Stimulated activated naive B cell treated with anti-CD40 and anti-IgM and Interleukin-4, amounts not matched to agents 10 μg/mL and 1 μg/mL and 100 μg/mL, for 72 hours (primary cell): Measurements from ENCODE around the gene CROT.

Experiments used
- ATAC-seq, 2 donors: fragments of 150-1000 bp; cut with Tn5 transposase; replicated peaks; 2 replicates each; pipeline ENCODE4 v1.10.0; 2021; ENCODE audit warnings: moderate library complexity in 1 of 2
- DNase-seq: peaks from one replicate; pipeline ENCODE4 v3.0.0; 2021
- H3K27ac Mint-ChIP-seq: one replicate; pipeline ENCODE4 v1.8.0; 2022; ENCODE audit warnings: mild to moderate bottlenecking, mixed read lengths
- H3K27me3 Mint-ChIP-seq, 2 donors: one replicate each; pipeline ENCODE4 v1.8.0; 2022; ENCODE audit warnings: mixed read lengths in 2 of 2
- H3K36me3 Mint-ChIP-seq, 2 donors: one replicate each; pipeline ENCODE4 v1.8.0; 2022; ENCODE audit warnings: mixed read lengths in 2 of 2, mild to moderate bottlenecking in 1 of 2
- H3K4me1 Mint-ChIP-seq, 2 donors: one replicate each; pipeline ENCODE4 v1.8.0; 2022; ENCODE audit warnings: mixed read lengths in 2 of 2, mild to moderate bottlenecking in 1 of 2
- H3K4me3 Mint-ChIP-seq, 2 donors: one replicate each; pipeline ENCODE4 v1.8.0; 2022; ENCODE audit warnings: mild to moderate bottlenecking in 2 of 2, mixed read lengths in 2 of 2, moderate library complexity in 1 of 2
- H3K9me3 Mint-ChIP-seq, 2 donors: one replicate each; pipeline ENCODE4 v1.8.0; 2022; ENCODE audit warnings: mixed read lengths in 2 of 2, mild to moderate bottlenecking in 1 of 2

The CROT gene

GRCh38 chr7:87361320-87361719 lies 15.9 kb downstream of the CROT start:
- ATAC-seq (peak in 1 of 2 donors; percentile 31), DNase-seq (no peak)
- peaks cover 0 to 3% of the 10 kb centered on the region in 2 donors for H3K4me1 Mint-ChIP-seq

GRCh38 chr7:87363342-87363741 lies 17.9 kb downstream of the CROT start:
- peaks cover 0 to 6% of the 10 kb centered on the region in 2 donors for H3K36me3 Mint-ChIP-seq
- no peaks in the 10 kb centered on the region for H3K27me3 Mint-ChIP-seq
- ATAC-seq (no peak), DNase-seq (no peak)
- no peaks in the 10 kb centered on the region for H3K9me3 Mint-ChIP-seq
- peaks cover 0 to 3% of the 10 kb centered on the region in 2 donors for H3K4me1 Mint-ChIP-seq
- no peak overlapping the region for H3K4me3 Mint-ChIP-seq
- no peak overlapping the region for H3K27ac Mint-ChIP-seq

More at GRCh38 chr7:87361320-87361719, 15.9 kb downstream of the CROT start:
- H3K27ac Mint-ChIP-seq = no peak overlapping the region
- H3K36me3 Mint-ChIP-seq = peaks cover 5 to 8% of the 10 kb centered on the region in 2 donors
- no peak overlapping the region for H3K4me3 Mint-ChIP-seq
- H3K27me3 Mint-ChIP-seq = no peaks in the 10 kb centered on the region
- H3K9me3 Mint-ChIP-seq = no peaks in the 10 kb centered on the region

GRCh38 chr7:87364246-87364645 lies 18.8 kb downstream of the CROT start:
- no peak overlapping the region for H3K4me3 Mint-ChIP-seq
- H3K27me3 Mint-ChIP-seq = no peaks in the 10 kb centered on the region
- no peaks in the 10 kb centered on the region for H3K36me3 Mint-ChIP-seq
- peaks cover 0 to 3% of the 10 kb centered on the region in 2 donors for H3K4me1 Mint-ChIP-seq
- H3K9me3 Mint-ChIP-seq = no peaks in the 10 kb centered on the region
- ATAC-seq = no peak
- DNase-seq = no peak
- no peak overlapping the region for H3K27ac Mint-ChIP-seq

GRCh38 chr7:87369216-87369615 lies 23.8 kb downstream of the CROT start:
- Mint-ChIP-seq H3K9me3 (no peaks in the 10 kb centered on the region), H3K27me3 (no peaks in the 10 kb centered on the region), H3K4me3 (no peak overlapping the region), H3K4me1 (no peaks in the 10 kb centered on the region), H3K27ac (no peak overlapping the region), H3K36me3 (peaks cover 4 to 6% of the 10 kb centered on the region in 2 donors)
- DNase-seq (no peak), ATAC-seq (no peak)

- H3K27me3 Mint-ChIP-seq = no peaks in the 10 kb centered on the region
- no peak overlapping the region for H3K27ac Mint-ChIP-seq
- H3K4me1 Mint-ChIP-seq = no peaks in the 10 kb centered on the region
- no peak for DNase-seq
- ATAC-seq = no peak
- H3K36me3 Mint-ChIP-seq = peaks cover 4 to 6% of the 10 kb centered on the region in 2 donors
- no peak overlapping the region for H3K4me3 Mint-ChIP-seq
- no peaks in the 10 kb centered on the region for H3K9me3 Mint-ChIP-seq
Observed at GRCh38 chr7:87370660-87371180, 25.3 kb downstream of the CROT start.

- DNase-seq (no peak), ATAC-seq (no peak)
- no peak overlapping the region for H3K4me3 Mint-ChIP-seq
- peaks cover 0 to 2% of the 10 kb centered on the region in 2 donors for H3K4me1 Mint-ChIP-seq
- no peaks in the 10 kb centered on the region for H3K27me3 Mint-ChIP-seq
- peaks cover 4 to 13% of the 10 kb centered on the region in 2 donors for H3K36me3 Mint-ChIP-seq
- H3K27ac Mint-ChIP-seq = no peak overlapping the region
- no peaks in the 10 kb centered on the region for H3K9me3 Mint-ChIP-seq
Observed at GRCh38 chr7:87375662-87376435, 30.4 kb downstream of the CROT start.

GRCh38 chr7:87380905-87381304 lies 35.4 kb downstream of the CROT start:
- Mint-ChIP-seq H3K4me1 (peaks cover 0 to 2% of the 10 kb centered on the region in 2 donors), H3K9me3 (no peaks in the 10 kb centered on the region), H3K27ac (no peak overlapping the region), H3K4me3 (no peak overlapping the region), H3K36me3 (peaks cover 24 to 32% of the 10 kb centered on the region in 2 donors), H3K27me3 (no peaks in the 10 kb centered on the region)
- no peak for DNase-seq
- no peak for ATAC-seq

- peaks cover 0 to 4% of the 10 kb centered on the region in 2 donors for H3K9me3 Mint-ChIP-seq
- no peak overlapping the region for H3K4me3 Mint-ChIP-seq
- H3K36me3 Mint-ChIP-seq = peaks cover 31 to 46% of the 10 kb centered on the region in 2 donors
- H3K27me3 Mint-ChIP-seq = no peaks in the 10 kb centered on the region
- no peak overlapping the region for H3K27ac Mint-ChIP-seq
- DNase-seq (no peak), ATAC-seq (no peak)
- H3K4me1 Mint-ChIP-seq = no peaks in the 10 kb centered on the region
Observed at GRCh38 chr7:87391020-87391701, 45.7 kb downstream of the CROT start.

GRCh38 chr7:87395442-87396020 lies 50.1 kb downstream of the CROT start:
- peaks cover 12 to 35% of the 10 kb centered on the region in 2 donors for H3K36me3 Mint-ChIP-seq
- no peak for DNase-seq
- no peak overlapping the region for H3K4me3 Mint-ChIP-seq
- H3K9me3 Mint-ChIP-seq = no peaks in the 10 kb centered on the region
- no peak for ATAC-seq
- no peaks in the 10 kb centered on the region for H3K4me1 Mint-ChIP-seq
- H3K27ac Mint-ChIP-seq = no peak overlapping the region
- H3K27me3 Mint-ChIP-seq = no peaks in the 10 kb centered on the region

- ATAC-seq (no peak), DNase-seq (no peak)
- Mint-ChIP-seq H3K27me3 (no peaks in the 10 kb centered on the region), H3K4me3 (no peak overlapping the region), H3K4me1 (no peaks in the 10 kb centered on the region), H3K9me3 (no peaks in the 10 kb centered on the region), H3K27ac (no peak overlapping the region), H3K36me3 (peaks cover 23 to 41% of the 10 kb centered on the region in 2 donors)
Observed at GRCh38 chr7:87398446-87398845, 53.0 kb downstream of the CROT start.

GRCh38 chr7:87404674-87405073 lies 59.2 kb downstream of the CROT start:
- Mint-ChIP-seq H3K4me3 (no peak overlapping the region), H3K27ac (peak overlapping the region; percentile 62), H3K9me3 (no peaks in the 10 kb centered on the region), H3K27me3 (no peaks in the 10 kb centered on the region), H3K4me1 (no peaks in the 10 kb centered on the region), H3K36me3 (peaks cover 19 to 28% of the 10 kb centered on the region in 2 donors)
- no peak for ATAC-seq
- DNase-seq = no peak

GRCh38 chr7:87411186-87411585 lies 65.7 kb downstream of the CROT start:
- no peak for ATAC-seq
- DNase-seq = no peak
- Mint-ChIP-seq H3K27ac (no peak overlapping the region), H3K9me3 (no peaks in the 10 kb centered on the region), H3K4me1 (no peaks in the 10 kb centered on the region), H3K27me3 (no peaks in the 10 kb centered on the region), H3K4me3 (no peak overlapping the region), H3K36me3 (peaks cover 6 to 8% of the 10 kb centered on the region in 2 donors)

GRCh38 chr7:87413029-87413428 lies 67.6 kb downstream of the CROT start:
- DNase-seq (no peak), ATAC-seq (no peak)
- H3K27ac Mint-ChIP-seq = no peak overlapping the region
- peaks cover 0 to 5% of the 10 kb centered on the region in 2 donors for H3K36me3 Mint-ChIP-seq
- H3K4me1 Mint-ChIP-seq = peaks cover 6 to 9% of the 10 kb centered on the region in 2 donors
- H3K27me3 Mint-ChIP-seq = no peaks in the 10 kb centered on the region
- H3K9me3 Mint-ChIP-seq = no peaks in the 10 kb centered on the region
- H3K4me3 Mint-ChIP-seq = no peak overlapping the region

- H3K27me3 Mint-ChIP-seq = no peaks in the 10 kb centered on the region
- H3K4me3 Mint-ChIP-seq = no peak overlapping the region
- H3K27ac Mint-ChIP-seq = no peak overlapping the region
- H3K36me3 Mint-ChIP-seq = peaks cover 0 to 8% of the 10 kb centered on the region in 2 donors
- peaks cover 10 to 20% of the 10 kb centered on the region in 2 donors for H3K4me1 Mint-ChIP-seq
- DNase-seq (no peak), ATAC-seq (no peak)
- H3K9me3 Mint-ChIP-seq = no peaks in the 10 kb centered on the region
Observed at GRCh38 chr7:87413951-87414793, 68.7 kb downstream of the CROT start.
